ENCODE measurements around the gene PRKCZ. TPM values are rescaled to one million over a fixed set of nuclear protein-coding genes. Genes with fewer than 3 reads are reported as not detected.

PRKCZ gene
- total RNA-seq, 1 donor, result 0.72 TPM

DNA sequence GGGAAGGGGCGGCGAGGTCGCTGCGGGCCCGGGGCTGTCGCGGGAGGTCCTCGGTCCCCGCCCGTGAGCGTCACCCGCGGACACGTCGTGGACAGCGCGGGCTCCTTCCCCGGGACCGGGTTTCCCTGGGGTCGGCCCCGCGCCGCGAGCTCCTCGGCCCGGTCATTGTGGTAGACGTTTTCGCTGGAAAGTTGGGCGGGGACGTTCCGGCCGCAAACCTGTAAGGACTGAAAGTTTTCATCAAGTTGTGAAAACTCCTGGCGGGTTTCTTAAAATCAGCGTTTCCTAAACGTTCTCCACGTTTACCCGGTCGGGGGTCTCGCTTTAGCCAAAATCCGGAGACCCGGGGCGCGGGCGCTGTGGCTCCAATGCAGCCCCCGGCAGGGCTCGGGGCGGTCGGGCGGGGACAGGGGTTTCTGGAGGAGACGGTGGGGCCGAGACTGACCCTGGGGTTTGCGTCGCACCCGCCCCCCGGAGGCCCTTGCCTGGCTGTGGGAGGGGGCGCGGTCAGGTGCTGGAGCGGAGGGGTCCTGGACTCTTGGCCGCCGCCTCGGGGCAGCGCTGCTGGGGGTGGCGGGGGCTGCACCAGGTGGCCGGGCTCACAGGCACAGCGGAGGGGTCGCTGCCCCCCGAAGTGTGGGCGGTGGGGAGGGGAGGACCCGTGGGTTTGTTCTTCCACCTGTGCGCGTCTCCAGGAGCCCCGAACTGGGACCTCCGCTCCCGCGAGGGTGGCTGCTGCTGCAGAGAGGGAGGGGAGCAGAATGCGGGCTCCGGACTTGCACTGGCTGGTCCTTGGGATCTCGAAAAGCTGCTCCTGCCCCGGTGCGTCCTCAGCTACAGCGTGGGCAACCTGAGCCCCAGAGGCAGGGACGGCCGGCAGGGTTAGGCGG is 827 bp downstream of the PRKCZ start:
- no peaks in the 10 kb centered on the region for H3K79me2 ChIP-seq (ENCODE audit: insufficient read depth, low read length)
- H3K4me3 ChIP-seq (ENCODE audit: insufficient read depth, low read length), result no peak overlapping the region
- no peaks in the 10 kb centered on the region for H3K4me1 ChIP-seq (ENCODE audit: insufficient read depth, low read length)
- H3K4me2 ChIP-seq (ENCODE audit: insufficient read depth, low read length), result no peak overlapping the region
- no peak for TF ChIP-seq CTCF (IDR thresholded peaks at IDR 0.05; ENCODE audit: extremely low read depth, low read depth, low read length)
- DNase-seq (ENCODE audit: insufficient read length, low spot score, missing footprints), result no peak
- no peak overlapping the region for H3K27ac ChIP-seq (ENCODE audit: low read depth, low read length)
- H4K20me1 ChIP-seq (ENCODE audit: insufficient read depth, low read length), result no peaks in the 10 kb centered on the region
- no peaks in the 10 kb centered on the region for H3K36me3 ChIP-seq (ENCODE audit: insufficient read depth, low read length)
- H2AFZ ChIP-seq (ENCODE audit: low read length), result no peak overlapping the region
- peaks cover 44% of the 10 kb centered on the region for H3K27me3 ChIP-seq (ENCODE audit: insufficient read depth, low read length)
- no peaks in the 10 kb centered on the region for H3K9me3 ChIP-seq (ENCODE audit: low read depth, low read length)

GRCh38 chr1:2052054-2052679 is 2.0 kb downstream of the PRKCZ start:
- no peak for DNase-seq (ENCODE audit: insufficient read length, low spot score, missing footprints)
- Histone ChIP-seq H4K20me1 (ENCODE audit: insufficient read depth, low read length) (no peaks in the 10 kb centered on the region), H3K9me3 (ENCODE audit: low read depth, low read length) (no peaks in the 10 kb centered on the region), H3K4me3 (ENCODE audit: insufficient read depth, low read length) (no peak overlapping the region), H3K36me3 (ENCODE audit: insufficient read depth, low read length) (no peaks in the 10 kb centered on the region), H3K27ac (ENCODE audit: low read depth, low read length) (no peak overlapping the region), H3K4me2 (ENCODE audit: insufficient read depth, low read length) (no peak overlapping the region), H3K4me1 (ENCODE audit: insufficient read depth, low read length) (no peaks in the 10 kb centered on the region), H3K79me2 (ENCODE audit: insufficient read depth, low read length) (no peaks in the 10 kb centered on the region), H3K27me3 (ENCODE audit: insufficient read depth, low read length) (peaks cover 44% of the 10 kb centered on the region), H2AFZ (ENCODE audit: low read length) (no peak overlapping the region)
- no peak for TF ChIP-seq CTCF (IDR thresholded peaks at IDR 0.05; ENCODE audit: extremely low read depth, low read depth, low read length)

- peaks cover 44% of the 10 kb centered on the region for H3K27me3 ChIP-seq (ENCODE audit: insufficient read depth, low read length)
- H3K4me2 ChIP-seq (ENCODE audit: insufficient read depth, low read length), result no peak overlapping the region
- H3K4me3 ChIP-seq (ENCODE audit: insufficient read depth, low read length), result no peak overlapping the region
- H3K79me2 ChIP-seq (ENCODE audit: insufficient read depth, low read length), result no peaks in the 10 kb centered on the region
- H4K20me1 ChIP-seq (ENCODE audit: insufficient read depth, low read length), result no peaks in the 10 kb centered on the region
- no peak overlapping the region for H3K27ac ChIP-seq (ENCODE audit: low read depth, low read length)
- H2AFZ ChIP-seq (ENCODE audit: low read length), result no peak overlapping the region
- TF ChIP-seq CTCF (IDR thresholded peaks at IDR 0.05; ENCODE audit: extremely low read depth, low read depth, low read length), result no peak
- H3K36me3 ChIP-seq (ENCODE audit: insufficient read depth, low read length), result no peaks in the 10 kb centered on the region
- H3K4me1 ChIP-seq (ENCODE audit: insufficient read depth, low read length), result no peaks in the 10 kb centered on the region
- H3K9me3 ChIP-seq (ENCODE audit: low read depth, low read length), result no peaks in the 10 kb centered on the region
- DNase-seq (ENCODE audit: insufficient read length, low spot score, missing footprints), result no peak
These were observed 2.5 kb downstream of the PRKCZ start for GRCh38 chr1:2052756-2053155.

DNA sequence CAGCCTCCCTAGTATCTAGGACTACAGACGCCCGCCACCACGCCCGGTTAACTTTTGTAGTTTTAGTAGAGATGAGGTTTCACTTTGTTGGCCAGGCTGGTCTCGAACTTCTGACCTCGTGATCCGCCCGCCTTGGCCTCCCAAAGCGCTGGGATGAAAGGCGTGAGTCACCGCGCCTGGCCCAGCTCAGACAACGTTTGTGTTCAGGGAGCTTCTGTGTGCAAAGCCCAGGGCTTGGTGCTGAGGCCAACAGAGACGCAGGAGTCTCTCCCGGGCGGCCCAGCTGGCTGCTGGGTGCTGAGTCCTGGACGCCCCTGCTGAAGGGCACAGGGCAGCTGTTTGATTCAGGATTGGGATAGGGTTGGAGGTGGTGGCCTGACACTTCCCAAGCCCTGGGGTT is 3.0 kb downstream of the PRKCZ start:
- Histone ChIP-seq H3K36me3 (ENCODE audit: insufficient read depth, low read length) (no peaks in the 10 kb centered on the region), H3K9me3 (ENCODE audit: low read depth, low read length) (no peaks in the 10 kb centered on the region), H3K4me2 (ENCODE audit: insufficient read depth, low read length) (no peak overlapping the region), H4K20me1 (ENCODE audit: insufficient read depth, low read length) (no peaks in the 10 kb centered on the region), H3K4me1 (ENCODE audit: insufficient read depth, low read length) (no peaks in the 10 kb centered on the region), H2AFZ (ENCODE audit: low read length) (no peak overlapping the region), H3K27ac (ENCODE audit: low read depth, low read length) (no peak overlapping the region), H3K27me3 (ENCODE audit: insufficient read depth, low read length) (peaks cover 40% of the 10 kb centered on the region), H3K4me3 (ENCODE audit: insufficient read depth, low read length) (no peak overlapping the region), H3K79me2 (ENCODE audit: insufficient read depth, low read length) (no peaks in the 10 kb centered on the region)
- DNase-seq (ENCODE audit: insufficient read length, low spot score, missing footprints), result no peak
- no peak for TF ChIP-seq CTCF (IDR thresholded peaks at IDR 0.05; ENCODE audit: extremely low read depth, low read depth, low read length)

Measured in osteoblast (primary cell).